ENCODE data around the gene ARHGAP27.

Gene ARHGAP27

DNA sequence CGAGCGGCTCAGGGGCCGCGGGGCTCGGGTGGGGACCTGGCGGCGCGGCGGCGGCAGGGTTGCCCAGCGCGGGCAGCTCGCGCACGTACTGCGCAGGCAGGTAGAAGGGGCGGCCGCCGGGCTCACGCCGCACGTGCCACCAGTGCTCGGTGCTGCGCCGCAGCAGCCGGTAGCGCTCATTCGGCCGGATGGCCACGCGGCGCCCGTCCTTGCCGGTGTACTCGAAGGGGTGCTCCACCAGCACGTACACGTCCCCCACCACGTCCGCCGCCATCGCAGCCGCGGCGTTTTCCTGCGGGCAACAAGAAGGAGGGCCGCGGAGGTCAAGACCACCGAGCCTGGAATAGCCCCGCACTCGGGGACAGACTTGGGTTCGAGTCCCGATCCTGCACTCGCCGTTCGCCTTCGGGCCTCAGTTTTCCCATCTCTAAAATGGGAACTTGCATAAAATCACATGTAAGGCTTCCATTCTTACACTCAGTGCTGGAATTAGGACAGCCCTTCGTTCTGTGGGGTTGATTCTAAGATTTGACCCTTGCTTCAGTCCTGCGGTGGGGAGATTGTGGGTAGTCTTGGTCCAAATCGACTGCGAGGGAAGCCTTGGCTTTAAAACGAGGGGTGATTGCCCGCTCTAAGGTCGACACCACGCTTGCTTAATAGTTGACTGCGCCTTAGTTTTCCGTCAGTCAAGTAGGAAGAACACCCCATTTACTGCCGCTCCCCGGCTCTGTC, 2.5 kb downstream of the ARHGAP27 start:
- no peak for DNase-seq

DNA sequence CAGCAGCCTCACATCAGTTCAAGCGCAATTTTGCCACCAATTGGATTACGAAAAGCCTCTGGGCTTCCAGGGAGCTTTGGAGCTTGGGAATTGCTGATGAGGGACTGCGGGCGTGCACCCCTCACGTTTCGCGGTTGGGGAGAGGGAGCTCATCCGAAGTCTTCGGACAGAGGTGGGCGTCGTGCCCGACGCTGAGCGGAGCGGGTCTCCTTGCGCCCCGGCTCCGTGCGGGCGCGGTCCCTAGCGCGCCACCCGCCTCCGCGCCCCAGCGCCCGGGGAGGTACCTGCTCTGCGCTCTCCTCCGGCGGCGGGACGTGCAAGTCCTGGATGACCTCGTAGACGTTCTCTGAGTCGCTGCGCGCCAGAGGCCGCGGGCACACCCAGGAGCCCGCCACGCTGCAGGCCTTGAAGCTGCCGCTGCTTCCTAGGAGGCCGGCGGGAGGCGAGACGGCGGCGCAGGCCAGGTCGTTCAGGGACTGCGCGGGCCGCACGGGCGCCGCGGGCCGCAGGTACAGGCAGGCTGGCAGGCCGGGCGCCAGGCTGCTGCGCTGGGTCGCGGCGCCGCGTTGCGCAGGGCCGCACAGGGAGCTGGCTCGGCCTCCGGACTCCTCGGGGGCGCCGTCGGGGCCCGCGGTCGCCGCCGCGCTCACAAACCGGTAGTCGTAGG, 3.2 kb downstream of the ARHGAP27 start:
- DNase-seq = no peak

DNA sequence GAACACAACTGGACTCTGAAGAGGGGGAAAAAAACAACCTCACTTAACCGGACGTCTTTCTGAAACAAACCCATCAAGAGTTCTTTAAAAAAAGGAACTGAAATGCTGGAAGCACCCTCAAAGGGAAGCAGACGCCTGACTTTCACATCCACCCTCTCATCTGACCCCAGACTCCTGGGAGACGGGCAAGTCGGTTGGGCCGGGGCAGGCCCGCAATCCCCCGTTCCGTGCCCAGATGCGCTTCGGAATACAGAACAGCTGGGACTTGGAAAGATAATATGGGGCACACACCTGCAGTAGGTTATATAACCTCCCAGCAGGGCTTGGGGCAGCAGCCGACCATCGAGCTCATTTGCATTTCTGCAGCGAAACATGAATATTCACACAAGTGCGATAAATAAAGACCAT, 3.7 kb downstream of the ARHGAP27 start:
- peak; percentile 17 for DNase-seq

DNA sequence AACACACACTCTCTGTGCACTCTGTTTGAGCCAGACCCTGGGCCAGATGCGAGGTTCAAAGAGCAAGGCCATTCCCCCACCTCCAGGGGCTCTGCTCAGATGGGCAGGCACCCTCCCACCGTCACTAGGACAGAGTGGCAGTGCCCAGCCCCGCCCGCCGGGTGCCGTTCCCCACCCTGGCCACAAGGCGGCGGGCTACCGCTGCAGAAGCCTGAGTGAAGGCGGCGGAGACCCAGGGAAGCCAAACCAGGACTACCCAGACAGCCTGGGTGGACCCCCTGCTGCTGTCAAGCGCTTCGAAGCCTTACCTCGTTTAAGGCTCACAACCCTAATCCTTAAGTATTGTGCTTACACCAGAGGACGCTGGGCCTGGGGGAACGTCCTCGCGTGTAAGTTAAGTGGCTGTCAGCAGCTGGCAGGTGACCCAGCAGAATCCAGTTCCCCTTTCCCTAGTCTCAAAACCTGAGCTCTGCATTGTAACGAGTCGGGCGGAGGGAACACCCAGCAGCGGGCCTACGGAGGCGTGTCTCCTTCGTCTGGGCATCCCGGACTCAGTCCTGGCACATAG, 4.5 kb downstream of the ARHGAP27 start:
- peak; percentile 96 for DNase-seq

DNA sequence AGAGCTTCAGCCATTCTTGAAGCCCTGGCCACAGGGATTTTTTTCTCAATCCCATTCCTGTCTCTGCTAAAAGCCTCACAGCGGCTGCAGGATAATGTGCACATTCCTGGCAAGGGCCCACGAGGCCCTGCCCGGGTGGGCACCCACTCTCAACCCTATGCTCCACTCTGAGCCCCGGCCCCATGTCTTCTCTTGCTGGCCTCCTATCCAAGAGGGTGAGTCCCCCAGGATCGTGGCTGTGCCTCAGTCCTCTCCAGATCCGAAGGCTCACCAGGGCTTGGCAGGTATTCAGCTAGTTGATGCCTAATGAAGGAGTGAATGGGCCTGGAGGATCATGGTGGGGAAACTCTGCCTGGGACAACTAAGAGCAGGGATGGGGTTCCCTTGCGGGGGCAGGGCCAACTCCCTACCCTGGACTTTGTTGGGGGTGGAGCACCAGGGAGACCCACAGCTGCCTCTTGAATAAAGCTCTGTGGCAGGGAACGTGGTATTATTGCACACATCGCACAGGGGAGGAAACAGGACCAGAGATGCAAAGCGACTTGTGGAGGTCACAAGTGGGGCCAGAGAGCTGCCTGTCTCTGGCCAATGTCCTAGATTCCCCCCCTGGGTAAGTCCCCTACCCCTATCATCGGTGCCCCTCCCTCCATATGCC, 5.4 kb downstream of the ARHGAP27 start:
- no peak for DNase-seq

DNA sequence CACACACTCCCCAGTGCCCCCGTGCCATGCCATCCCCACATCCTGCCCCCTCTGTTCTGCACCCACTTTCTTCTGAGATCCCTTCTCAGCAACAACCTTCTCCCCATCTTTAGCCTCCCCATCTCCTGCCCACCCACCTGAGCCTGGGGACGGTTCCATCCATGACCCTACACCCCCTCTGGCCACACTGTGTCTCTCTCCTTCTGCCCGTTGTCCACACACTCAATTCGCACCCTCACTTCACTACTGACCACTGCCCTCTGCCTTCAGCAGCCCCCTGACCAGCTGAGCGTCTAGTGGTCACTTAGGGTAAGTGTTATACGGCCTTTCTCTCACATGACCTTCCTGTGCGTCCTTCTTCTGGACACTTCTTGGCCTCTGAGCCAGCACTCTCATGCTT, 6.1 kb downstream of the ARHGAP27 start:
- DNase-seq = no peak

DNA sequence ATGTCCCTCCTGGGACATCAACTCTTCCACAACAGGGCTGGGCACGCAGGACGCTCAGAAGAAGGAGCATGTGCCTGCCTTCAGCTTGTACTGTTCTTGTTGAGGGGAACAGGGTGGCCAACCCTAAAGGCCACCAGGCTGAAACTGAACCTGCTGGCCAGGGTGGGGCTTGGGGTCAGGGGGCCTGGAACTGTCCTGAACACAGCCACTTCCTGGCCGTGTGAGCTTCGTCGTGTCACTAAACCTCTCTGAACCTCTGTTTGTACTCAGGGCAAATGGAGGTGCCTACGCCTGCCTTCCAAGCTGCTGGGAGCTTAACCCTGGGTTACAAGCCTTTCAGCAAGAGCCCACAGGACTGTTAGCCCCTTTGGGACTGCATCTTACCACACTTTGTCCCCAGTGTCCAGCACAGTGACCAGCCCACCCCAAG, 6.7 kb downstream of the ARHGAP27 start:
- no peak for DNase-seq

DNA sequence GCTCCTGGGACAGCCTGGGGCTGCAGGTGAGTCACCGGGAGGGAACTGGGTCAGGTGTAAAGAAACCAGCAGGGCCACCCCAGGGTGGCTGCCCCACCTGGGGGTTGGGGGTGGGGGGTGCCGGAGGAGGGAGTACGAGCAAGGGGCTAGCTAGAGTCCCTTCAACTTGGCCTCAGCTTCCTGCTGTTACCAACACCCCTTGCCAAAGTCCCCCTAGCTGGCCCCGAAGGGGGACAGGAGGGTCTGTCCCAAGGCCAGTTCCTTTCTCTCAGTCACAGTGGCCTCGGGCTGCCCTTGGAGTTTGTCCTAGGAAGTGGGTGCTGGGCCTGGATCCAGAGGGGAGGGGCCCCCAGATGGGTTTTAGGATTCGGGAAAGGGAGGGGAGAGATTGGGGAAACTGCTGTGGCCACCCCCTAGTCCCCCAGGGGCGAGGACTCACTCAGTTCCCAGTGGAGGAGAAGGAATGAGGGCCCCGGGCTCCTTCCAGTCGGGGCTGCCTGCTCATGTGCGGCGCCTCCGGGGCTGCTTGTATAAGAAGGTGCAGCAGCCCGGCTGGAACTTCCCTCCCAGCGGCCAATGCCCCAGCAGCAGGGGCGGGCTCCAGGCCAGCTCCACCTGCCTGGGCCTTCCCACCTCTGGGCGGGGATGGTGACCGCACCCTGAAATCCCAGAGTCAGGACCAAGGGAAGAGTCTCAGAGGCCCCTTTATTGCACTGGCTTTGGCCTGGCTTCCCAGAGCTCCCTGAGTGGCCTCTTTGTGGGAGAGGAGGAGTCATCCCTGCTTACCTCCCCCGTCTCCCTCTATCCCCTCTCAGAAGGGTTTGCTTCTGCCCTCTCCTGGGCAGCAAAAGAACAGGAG, 7.3 kb downstream of the ARHGAP27 start:
- DNase-seq = peak; percentile 55

DNA sequence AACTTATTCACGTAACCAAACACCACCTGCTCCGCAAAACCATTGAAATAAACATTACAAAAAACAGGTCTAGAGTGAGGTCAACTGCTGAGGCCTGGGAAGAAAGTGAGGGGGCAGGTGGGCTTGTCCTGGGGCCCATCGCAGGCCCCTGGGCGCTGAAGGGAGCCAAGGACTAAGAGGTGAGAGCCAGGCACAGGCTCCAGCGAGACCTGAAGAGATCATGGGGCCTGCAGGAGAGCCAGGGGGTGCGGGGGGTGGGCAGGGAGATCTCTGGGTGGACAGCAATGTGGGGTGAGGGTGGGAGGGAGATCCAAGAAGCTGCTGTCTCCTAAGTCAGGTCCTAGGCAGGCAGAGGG, 7.9 kb downstream of the ARHGAP27 start:
- DNase-seq = no peak

DNA sequence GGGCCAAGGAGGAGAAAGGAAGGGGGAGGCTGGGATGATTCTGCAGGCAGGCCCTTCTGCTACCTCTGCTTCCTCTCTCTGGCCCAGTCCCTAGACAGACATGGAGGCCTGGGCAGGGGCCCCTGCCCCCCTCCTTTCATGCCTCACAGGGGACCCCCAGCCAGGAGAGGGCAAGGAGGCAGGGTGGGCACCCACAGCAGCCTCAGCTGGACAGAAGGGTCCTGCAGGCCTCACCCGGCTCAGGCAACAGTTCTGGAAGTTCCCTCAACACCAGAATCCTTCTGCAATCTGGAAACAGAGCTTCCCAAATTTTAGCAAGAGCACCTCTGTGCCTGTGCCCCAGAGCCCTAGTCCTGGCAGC, 8.7 kb downstream of the ARHGAP27 start:
- no peak for DNase-seq

DNA sequence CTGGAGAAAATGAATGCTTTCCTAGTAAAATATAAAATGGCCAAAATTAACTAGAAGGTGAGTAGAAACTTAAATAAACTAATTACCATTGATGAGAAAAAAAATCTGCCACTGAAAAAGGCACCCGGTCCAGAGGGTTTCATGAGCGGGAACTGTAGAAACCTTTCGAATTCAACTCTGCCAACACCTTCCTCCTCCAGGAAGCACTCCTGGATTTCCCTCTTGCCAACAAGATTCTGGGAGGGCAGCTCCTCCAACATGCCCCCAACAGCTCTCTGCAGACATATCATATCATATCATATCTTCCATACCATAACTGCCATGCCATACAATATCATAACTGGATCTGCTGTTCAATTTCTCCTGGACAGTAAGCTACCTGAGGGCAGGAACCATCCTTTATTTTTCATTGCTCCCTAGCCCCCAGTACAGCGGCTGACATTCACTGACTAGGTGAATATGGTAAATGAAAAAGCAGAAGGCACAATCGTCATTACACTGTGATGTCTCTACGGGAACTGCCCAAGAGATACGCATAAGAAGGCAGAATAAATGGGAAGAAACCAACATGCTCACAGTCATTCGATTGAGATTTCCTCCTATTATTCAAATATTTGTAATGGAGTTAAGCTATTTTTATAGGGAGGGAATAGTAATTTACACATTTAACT, 9.2 kb downstream of the ARHGAP27 start:
- no peak for DNase-seq

DNA sequence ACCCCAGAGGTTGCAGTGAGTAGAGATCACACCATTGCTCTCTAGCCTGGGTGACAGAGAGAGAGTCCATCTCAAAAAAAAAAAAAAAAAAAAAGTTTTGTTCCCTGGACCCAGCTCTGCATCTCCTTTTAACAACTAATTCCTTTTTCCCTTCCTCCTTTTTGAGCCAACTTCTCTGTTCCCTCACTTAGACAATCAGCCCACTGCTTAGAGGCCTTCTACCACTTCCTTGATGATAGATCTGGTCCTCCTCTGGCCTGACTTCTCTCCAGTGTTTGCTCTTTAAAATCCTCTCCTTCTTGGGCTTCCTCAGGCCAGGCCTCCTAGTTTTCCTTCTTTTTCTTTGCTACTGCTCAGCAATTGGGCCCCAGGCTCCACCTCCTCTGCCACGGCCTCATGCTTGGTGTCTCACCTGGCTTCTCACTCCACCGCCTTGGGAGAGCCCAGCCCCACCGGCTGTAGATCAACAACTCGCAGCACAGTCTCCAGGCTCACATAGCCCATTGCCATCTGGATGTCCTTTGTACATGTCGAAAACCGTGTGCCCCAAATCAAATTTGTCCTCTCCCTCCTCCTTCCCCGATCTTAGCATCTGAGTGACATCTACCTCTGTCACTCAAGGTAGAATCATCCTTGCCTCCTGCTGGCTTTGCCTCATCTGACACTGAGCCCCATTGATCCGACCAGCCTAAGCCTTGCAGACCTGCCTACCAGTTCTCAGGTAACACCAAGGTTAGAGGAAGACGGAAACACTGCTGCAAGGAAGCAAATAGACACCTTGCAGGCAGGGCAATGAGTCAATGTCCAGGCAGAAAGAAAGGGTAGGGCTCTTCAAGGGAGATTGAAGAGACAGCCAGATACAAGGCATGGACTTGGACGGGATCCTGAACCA, 17.4 kb downstream of the ARHGAP27 start:
- DNase-seq = no peak

DNA sequence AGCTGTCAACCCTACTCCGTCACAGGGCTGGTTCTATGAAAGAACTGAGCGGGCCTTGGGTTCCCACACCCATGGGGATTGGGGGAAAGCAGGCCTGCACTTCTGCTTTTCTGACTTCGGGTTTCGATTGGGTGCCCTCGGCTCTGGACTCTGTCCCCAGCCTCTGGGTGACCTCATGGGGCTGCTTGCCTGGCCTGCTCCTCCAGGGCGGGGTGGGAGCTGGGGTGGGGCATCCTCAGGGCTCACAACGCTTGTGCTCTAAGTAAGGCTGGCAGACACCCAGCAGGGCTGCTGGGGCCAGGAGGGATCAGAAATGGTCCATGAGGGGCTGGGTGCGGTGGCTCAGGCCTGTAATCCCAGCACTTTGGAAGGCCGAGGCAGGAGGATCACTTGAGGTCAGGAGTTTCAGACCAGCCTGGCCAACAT, 19.2 kb downstream of the ARHGAP27 start:
- no peak for DNase-seq

DNA sequence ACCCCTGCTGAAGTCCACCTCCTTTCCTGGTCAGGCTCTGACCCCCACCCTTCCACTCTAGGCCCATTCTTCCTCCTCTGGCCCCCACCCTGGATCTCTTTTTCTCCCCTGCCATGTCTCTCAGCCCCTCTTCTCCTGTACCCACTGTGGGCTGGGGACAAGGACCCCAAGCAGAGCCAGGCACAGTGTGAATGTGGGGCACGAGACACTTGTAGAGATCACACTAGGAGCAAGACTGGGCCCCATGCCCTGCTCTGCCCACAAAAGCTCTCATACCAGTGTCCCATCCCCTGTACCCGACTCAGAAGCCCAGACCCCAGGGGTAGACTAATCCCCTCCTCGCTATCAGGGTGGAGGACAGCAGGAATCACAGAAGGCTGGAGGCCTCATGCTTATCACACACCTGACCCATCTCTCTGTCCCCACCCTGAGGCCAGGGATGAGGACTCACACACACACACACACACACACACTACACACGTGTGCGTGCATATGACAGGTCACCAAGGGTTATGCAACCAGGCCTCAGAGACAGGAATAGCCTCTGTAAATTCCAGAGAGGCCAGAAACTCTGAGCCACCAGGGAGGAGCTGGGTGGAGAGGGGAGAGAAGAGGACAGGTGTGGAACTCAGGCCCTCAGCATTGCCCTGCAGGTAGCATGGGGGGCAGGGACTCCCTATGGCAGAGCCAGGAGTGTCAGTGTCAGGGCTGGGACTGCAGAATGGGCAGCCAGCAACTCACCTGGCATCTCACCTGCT, 21.1 kb downstream of the ARHGAP27 start:
- DNase-seq = no peak

DNA sequence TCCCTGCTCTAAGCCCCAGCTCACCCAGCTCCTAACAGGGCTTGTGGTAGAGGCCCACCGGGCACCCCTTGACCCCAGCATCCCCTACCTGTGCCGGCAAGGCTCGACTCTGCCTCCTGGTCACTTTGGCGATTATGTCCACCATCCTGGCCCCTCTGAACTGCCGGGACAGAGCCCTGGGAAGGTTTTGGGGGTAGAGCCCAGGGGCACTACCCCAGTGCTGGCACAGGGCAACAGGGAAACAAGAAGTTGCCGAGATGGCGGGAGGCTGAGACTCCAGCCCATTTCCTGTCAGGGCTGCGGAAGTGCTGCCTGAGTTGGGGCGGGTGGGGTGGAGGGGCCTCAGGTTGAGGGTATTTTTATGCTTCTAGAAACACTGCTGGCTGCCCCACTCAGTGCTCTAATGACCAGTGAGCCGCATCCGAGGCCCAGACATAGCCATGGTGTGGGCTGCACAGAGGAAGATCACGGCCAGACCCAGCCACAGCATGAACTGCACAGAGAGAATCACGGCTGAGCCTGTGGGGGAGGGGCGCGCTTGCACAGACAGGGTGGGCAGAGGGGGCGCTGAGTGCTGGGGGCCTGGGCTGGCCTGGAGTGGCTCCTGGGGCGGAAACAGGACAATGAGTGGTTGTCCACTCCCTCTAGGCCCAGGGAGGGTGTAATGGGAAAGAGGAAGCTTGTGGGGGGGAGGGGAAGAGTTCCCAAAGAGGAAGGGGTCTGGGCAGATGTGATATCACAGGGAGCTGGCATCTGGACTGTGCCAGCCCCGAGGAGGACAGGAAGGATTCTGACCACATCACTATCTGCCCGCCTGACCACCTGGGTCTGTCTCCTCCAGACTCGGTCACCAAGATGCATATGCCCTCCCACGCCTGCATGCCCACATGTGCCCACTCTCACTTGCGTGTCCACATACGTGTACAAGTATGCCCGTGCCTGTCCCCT, 22.3 kb downstream of the ARHGAP27 start:
- DNase-seq = no peak

DNA sequence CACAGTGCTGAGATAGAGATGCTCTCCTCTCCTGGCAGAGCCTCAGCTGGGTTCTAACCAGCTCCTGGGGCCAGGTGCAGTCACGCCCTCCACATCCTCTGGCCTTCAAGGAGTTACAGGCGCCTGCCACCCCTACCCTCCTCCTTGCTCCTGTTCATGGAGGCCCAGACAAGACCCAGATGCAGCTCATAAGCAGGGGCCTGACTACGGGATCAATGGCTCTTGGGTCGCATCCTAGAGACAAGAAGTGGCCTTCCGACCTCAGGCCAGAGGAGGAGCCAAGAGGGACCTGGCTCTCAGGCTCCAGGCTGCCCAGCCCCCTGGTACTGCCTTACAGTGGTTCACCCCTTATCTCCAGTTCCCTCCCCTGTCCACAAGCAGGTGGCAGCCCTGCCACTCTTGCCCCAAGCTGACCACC, 23.0 kb downstream of the ARHGAP27 start:
- DNase-seq = no peak

DNA sequence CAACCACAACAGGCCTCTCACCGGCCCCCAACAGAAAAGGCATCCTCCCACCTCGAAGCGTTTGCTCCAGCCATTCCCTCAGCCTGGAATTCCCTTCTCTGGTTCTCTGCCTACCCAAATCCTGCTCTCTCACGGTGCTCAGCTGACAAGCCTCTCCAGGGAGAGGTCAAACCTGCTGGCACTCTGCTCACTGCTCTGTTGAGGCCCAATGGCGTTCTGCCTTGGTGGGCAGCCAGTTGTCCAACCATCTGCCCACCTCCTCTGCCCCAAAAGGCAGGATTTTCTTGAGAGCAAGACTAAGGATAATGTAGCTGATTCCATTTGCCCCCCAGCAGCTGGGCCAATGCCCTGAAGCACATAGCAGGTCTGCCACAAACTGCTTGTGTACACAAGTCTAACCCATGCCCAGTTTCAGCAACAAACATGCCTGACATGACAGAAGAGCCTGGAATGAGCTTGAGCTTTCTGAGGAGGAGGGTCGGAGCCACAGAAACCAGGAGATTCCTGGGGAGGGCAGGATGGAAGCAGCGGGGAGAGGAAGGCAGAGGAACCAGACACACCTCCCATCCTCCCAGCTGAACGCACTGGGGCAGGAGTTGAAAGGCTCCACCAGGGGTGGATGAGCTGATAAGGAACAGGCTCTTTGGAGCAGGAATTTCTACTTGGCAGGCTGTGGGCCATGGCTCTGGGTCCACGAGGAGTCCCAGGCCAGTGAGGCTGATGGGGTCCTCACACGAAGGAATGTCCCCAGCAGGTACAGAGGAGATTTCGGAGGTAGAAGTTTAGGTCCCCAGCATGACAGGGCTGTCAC, 23.9 kb downstream of the ARHGAP27 start:
- DNase-seq = peak; percentile 80

DNA sequence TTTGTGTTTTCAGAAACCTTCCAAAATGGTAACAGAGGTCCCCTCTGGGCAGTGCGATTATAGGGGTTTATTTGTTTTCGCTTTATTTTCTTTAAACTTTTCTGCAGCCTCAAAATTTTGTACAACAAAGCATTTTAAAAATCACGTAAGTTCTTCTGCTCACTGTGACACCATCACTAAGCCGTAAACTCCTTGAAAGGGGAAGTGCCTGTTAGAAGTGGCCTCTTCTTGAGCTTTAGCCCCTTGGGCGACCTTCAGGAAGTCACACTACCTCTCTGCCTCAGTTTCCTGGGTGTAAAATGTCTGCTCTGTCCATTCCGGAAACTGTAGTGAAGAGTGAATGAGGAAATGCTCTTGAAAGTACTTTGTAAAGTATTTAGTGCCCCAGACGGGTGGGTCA, 26.6 kb downstream of the ARHGAP27 start:
- DNase-seq = no peak

All from NCI-H524 treated with DMSO at 0.1 percent for 48 hours (cell line).